LNCAP (cell line): ENCODE results near the gene NARS2.

ENCODE experiments used
- CTCF ChIP-seq: fragments of 450-650 bp; IDR thresholded peaks from 2 replicates; pipeline ENCODE4 v1.5.1; 2017; ENCODE audit warnings: mild to moderate bottlenecking

NARS2 gene

DNA sequence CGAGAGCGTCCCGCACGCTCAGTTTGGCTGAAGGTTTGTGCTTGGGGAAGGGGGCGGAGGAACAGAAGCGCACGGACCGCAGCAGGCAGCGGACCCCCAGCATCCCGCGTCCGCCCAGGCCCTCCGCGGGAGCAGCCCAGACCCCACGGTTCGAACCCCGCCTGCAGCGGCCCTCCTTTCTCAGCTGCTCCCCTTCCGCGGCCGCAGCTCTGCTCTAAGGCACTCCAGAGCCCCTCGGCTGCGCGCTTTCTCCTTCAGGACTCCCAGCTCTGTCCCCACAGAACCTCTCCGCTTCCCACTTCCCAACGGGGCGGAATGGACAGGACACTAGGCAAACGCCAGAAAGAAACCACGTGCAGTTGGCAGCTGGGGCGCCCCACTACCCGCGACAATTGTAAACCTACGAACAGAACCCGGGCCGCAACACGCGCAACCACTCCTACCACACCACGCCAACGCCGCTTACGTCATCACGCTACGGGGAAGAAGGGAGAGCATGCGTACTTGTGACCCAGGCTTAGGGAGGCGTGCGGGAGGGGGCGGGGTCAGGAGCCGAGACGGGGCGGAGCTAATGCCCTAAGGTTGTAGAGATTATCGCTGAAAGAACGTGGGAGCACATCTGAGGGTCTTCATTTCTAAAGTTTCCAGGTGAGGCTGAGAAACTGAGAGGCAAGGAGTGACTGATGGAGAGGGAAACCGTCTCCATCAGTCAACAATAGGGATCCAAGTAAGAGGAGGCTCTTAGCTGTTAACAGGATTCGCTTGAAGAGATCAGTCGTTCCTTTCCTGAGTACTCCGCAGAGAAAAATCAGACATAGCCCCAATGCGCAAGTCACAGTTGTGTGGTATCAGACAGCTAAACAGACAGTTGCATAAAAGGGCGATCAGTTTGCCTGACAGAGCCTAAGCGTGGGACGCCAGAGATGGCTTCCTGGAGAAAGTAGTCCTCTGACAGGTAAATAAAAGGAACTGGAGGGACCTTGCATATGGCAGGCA, at the start of gene NARS2:
TSS of gene NARS2 (minus strand) at position 479 of the 996 bp plus-strand sequence. CDS start at position 103, 376 bp downstream.
- TF ChIP-seq CTCF: no peak

GRCh38 chr11:78622666-78623065, 48.0 kb upstream of the NARS2 start:
- no peak for TF ChIP-seq CTCF

DNA sequence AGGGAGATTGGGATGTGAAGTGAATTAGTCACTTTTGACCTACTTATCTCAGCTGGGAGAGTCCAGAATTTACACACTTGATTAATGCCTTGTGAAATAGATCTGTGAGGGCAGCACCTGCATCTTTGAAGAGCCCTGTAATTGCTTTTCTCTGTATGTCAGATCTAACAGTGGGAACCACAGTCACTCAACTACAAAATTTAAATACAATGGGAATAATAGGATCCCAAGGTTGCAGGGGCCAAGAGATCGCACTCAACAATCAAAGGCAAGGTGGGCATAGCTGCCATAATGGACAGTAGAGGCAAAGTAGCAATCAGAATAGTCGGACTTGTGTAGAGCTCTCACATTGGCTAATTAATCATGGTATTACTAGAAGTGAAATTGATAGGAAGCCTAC, 45.5 kb upstream of the NARS2 start:
- no peak for TF ChIP-seq CTCF

GRCh38 chr11:78615724-78616123, 41.1 kb upstream of the NARS2 start:
- no peak for TF ChIP-seq CTCF

DNA sequence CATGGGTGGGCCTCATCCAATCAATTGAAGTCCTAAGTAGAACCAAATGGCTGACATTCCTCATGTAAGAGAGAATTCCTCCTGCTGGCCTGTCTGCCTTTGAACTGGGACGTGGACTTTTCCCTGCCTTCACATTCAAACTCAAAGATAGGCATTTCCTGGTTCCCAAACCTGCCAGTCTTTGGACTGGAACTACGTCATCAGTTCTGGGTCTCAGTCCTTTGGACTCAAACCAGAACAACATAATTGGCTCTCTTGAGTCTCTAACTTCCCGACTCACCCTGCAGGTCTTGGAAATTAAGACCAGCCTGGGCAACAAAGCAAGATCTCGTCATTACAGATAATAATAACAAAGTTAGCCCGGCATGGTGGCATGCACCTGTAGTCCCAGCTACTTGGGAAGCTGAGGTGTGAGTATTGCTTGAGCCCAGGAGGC, 38.7 kb upstream of the NARS2 start:
- TF ChIP-seq CTCF: no peak

- TF ChIP-seq CTCF: no peak
Measured at GRCh38 chr11:78612721-78613377, 38.2 kb upstream of the NARS2 start.

DNA sequence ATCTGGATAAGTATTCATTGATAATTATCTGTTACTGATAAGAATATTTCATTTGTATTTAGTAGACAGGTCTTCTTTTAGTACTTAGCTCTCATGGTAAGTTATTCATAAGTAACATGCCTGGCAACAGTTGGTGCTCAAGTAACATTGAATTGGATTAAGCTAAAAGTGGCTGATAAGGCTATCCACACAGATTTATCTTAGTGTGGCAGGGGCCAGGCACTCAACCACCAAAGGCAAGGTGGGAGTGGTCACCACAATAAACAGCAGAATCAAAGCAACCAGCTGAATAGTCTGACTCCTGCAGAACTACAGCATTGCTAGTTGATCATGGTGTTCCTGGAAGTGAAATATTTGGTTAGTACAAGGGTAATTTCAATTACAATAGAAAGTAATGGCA, 33.0 kb upstream of the NARS2 start:
- no peak for TF ChIP-seq CTCF
